HG03097 (cell line): Measurements from ENCODE around the gene CPLANE2.
A peak's percentile ranks its signal among the peaks of the same experiment; 100 is the strongest.
"Not testable (repeated sequence)": the region's sequence is repeated elsewhere in the genome, so short reads cannot be mapped to it uniquely, and the experiment has no call there.

ENCODE experiments used
- ATAC-seq: cut with Tn5 transposase; IDR thresholded peaks from one replicate; pipeline ENCODE4 v1.9.1; 2021; ENCODE audit not compliant: unreplicated experiment, low FRiP score

Gene CPLANE2

DNA sequence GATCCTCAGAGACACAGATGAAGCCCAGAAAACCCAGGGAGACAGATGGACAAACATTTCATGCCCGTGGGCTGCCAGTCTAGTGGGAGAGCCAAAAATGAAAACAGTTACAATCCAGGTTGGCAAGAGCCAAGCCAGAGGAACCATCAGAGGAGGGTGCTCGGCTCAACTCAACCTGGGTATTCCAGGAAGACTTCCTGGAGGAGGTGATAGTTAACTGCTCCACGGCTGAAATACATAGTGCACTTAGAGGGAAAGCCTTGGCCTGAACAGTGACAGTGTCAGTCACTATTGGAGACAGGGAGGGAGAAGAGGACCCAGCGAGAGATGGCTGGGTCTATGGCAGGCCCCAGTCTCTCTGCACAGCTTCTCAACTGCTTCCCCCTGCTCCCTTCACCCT is 26.4 kb downstream of the CPLANE2 start:
- ATAC-seq, result no peak

- no peak for ATAC-seq
These were observed 27.1 kb downstream of the CPLANE2 start for GRCh38 chr1:16209847-16210407.

DNA sequence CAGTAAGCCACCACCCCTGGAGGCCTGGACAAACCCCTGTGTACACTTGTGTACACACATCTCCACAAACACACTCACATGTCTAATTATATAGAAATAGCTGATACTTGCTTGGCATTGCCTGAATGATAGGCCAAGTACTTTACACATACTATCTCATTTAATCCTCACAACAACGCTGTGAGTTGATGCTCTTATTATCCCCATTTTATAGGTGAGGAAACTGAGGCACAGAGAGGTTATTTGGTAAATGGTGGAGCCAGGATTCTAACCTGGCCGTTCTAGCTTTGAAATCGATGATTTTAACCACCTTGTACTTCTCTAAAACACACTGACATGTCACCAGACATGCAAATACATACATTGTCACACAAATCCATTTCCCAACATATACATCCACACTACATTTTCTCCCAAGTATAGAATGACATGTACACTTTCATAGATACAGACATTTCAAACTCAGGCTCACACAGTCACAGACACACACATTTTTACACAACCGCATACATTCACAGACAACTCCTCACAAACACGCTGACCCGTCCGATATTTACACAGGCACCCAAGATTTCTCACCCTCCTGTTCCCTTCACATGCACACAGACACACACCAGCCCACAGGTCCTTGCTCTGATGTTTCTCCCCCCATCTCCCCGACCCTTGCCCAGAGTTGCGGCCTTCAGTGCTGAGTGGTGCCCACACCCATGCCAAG is 27.7 kb downstream of the CPLANE2 start:
- no peak for ATAC-seq

DNA sequence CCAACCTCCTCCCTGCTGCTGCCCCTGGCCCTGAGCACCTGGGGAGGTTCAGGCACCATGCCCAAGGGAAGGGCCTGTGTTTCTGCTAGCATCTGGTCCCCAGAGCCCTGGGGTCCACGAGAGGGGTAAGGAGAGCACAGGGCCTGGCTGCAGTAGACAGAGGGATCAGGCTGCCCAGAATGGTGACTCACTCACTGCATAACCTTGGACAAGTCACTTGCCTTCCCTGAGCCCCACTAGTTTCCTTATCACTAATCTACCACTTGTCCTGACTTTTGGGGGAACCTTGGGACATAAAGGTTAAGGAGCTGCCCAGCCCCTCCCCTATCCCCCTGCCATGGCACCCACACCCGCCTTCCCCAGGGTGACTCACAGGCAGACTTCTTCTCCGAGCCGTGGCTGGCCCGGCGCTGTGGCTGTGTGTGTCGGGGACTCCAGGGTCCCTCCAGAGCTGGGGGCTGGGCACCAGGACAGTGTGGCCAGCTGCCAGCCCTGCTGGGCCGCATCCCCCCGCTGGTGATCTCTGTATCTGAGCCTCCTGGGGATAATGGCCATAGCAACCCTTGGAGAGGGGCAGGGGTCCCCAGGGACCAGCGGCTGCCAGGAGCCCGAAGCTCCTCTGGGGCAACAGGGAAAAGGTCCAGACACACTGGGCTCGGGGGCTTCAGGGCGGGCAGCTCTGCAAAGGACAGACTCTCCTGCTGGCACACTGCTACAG is 28.6 kb downstream of the CPLANE2 start:
- no peak for ATAC-seq

DNA sequence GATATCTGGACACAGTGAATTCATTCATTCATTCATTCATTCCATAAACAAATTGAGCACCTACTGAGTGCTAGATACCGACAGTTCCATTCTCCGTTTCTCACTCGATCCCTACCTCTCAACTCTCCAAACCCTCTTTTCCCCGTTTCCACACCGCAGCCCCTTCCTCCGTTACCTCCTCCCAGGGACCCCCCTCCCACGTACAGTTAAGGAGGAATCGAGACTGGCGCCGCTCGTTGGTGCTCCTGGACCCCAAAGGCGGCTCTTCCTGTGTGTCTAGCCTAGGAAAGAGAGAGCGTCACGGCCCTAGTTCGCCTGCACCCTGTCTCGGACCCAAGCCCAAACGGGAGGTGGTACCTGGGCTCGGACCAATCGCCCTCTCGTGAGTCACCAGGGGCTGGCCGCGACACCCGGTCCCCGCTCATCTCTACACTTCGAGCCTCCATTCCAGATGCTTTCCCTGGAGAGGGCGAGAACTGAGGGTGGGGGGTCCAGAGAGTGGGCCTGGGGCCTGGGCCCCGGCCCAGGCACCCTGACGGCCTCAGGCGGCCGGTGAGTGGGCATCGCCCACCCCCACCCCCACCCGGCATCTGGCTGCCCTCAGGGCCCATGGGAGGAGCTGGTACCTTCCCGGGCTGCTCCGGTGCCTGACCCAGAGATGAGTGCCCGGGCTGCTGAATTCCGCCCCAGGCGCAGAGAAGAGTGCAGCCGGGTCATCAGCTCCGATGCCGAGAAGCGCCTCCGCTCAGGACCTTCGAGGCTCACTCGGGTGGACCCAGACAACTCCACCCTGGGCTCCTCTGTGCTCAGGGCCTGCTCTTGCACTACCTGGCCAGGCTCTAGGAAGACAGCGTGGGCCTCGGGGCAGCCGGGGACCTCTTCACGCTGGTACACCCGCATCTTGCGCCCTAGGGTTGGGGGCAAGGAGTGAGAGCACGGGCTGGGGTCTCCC is 29.4 kb downstream of the CPLANE2 start:
- ATAC-seq, result no peak

DNA sequence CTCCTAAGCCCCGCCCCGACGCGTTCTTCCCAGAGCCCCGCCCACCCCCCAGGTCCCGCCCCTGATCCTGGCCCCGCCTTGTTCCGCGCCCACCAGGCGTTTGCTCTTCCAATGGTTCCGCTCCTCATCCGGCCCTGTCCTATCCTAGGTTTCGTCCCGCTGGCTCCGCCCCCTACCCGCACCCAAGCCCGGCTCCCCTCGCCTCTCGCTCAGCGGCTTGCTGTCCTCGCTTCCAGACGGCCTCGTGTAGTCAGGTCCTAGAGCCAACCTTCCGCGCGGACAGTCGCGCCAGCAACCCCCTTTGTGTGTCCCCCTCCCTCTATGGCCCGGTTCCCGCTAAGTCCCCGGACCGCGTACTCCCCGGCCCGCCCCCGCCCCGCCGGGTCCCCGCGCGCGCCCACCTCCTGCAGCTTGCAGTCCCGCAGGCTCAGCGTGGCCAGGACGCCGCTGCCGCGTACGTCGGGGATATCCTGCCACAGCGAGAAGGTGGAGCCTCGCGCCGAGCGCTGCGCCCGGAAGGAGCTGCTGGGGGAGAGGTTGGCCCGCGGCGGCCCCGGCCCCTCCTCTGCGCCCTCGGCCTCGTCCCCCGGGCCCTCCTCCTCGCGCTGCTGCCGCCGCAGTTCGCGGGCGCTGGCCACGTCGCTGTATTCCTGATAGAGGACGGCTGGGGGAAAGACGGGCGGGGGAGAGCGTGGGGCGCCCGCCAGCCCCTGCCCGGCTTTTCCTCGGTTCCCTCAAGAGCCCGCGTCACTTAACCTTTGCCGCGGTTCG is 30.3 kb downstream of the CPLANE2 start:
- ATAC-seq, result peak; percentile 66

DNA sequence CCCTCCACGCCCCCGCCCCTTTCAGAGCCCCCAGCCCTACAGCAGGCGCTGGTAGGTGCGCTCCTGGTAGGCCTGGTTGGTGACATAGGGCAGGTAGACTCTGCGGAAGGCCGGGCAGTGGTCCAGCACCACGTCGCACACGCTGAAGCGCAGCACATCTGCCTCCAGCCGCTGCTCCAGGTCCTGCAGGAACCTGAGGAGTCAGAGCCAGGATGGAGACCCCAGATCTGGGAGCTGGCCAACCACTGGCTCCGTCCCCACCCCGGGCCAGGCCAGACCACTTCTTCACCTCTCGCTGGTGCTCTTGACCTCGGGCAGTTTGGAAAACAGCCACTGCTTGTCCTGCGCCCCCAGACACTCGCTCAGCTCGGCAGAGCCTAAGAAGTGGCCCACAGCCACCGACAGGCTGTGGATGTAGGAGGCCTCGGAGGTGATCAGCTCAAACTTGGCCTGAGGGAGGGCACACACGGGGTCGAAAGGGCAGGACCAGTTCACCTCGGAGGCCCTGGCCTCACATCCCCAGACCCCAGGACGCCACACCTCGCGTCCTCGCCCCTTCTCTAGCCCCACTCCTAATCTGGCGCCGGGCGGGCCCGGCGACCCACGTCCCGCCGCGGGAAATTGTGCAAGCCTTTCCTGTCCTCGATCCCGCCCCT is 31.0 kb downstream of the CPLANE2 start:
- ATAC-seq, result no peak

- ATAC-seq, result no peak
These were observed 31.7 kb downstream of the CPLANE2 start for GRCh38 chr1:16205334-16205671.

GRCh38 chr1:16204634-16205333 is 32.2 kb downstream of the CPLANE2 start:
- ATAC-seq, result no peak

DNA sequence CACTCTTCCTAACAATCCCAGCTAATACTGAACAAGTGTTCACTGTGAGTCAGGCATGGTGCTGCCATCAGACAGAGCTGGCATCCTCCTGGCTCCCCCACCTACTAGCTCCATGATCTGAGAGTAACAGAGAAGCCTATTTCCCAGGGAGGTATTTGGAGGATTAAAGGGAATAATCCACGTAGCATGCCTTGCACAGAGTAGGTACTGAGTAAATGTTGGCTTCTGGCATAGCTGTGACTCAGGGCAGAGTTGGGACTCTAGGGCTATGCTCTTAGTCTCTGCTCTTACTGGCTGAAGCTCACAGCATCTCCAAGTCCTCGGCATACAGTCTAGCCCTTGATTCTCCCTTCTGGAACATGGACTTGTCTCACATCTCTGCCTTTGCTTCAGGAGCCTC is 32.8 kb downstream of the CPLANE2 start:
- no peak for ATAC-seq

- no peak for ATAC-seq
These were observed 33.4 kb downstream of the CPLANE2 start for GRCh38 chr1:16203550-16203949.

GRCh38 chr1:16202281-16203210 is 34.4 kb downstream of the CPLANE2 start:
- no peak for ATAC-seq

DNA sequence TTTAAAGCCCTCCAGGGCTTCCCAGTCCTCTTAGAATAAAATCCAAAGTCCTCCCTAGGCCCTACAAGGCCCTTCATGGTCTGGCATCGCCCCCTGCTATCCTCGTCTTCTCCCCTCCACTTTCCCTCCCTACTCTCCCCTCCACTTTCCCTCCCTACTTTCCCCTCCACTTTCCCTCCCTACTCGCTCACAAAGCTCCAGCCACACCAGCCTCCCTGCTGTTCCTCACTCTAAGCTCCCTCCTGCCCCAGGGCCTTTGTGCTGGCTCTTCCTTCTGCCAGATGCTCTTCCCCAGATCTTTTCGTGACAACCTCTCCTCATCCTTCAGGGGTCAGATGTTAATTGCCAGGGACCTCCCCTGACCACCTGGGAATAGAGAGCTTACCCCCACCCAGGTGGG is 37.3 kb downstream of the CPLANE2 start:
- no peak for ATAC-seq

DNA sequence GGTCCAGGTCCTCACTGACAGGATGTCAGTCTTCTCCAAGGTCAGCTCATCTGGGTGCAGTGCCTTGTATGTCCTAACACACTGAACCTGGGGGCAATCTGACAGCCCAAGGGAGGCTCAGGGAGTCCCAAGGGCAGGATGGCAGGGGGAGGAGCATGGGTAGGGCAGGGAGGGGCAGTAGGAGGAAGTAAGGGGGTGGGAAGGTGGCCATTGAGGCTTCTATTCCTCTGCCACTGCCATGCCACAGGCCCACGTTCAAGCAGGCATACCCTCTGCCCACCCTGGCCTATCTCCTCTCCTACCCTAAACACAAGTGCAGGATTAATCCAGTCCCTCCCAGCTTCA is 37.9 kb downstream of the CPLANE2 start:
- no peak for ATAC-seq

- ATAC-seq, result no peak
These were observed 38.4 kb downstream of the CPLANE2 start for GRCh38 chr1:16198444-16199156.

DNA sequence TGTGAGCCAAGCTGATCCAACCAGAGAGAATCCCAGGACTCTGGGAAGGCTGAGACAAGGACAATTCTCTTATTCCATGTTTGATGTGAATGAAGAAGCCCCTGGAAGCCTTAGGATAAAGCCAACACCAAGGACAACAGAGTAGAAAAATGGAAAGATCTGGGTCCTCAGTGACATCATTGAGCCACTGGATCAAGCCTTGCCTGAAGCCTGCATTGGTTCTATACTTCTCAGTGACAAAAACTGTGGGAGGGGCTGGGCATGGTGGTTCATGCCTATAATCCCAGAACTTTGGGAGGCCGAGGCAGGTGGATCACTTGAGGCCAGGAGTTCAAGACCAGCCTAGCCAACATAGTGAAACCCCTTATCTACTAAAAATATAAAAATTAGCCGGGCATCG is 40.1 kb downstream of the CPLANE2 start:
- ATAC-seq, result no peak

- ATAC-seq, result not testable (repeated sequence)
These were observed 40.8 kb downstream of the CPLANE2 start for GRCh38 chr1:16196139-16196538.

DNA sequence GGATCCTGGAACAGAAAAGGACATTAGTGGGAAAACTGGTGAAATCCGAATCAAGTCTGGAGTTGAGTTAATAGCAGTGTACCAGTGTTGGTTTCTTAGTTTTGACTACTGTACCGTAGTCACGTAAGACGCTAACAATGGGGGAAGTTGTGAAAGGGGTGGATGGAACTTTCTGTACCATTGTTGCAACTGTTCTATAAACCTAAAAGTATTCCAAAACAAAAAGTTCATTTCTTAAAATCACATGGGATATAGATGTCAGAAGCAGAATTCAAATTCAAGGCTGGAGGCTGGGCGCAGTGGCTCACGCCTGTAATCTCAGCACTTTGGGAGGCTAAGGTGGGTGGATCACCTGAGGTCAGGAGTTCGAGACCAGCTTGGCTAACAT is 41.5 kb downstream of the CPLANE2 start:
- ATAC-seq, result no peak
